WTC11 (cell line): ENCODE results near the gene WWOX.

Experiments used
- CBFB ChIP-seq: sonication (generic); formaldehyde crosslinking; IDR thresholded peaks from 2 replicates; pipeline ENCODE4 v1.8.1; 2022; ENCODE audit warnings: mild to moderate bottlenecking, low read depth, missing genetic modification reagents
- CTCF ChIP-seq: fragments of 200-600 bp; IDR thresholded peaks from 2 replicates; pipeline ENCODE4 v1.8.0; 2022; ENCODE audit warnings: antibody characterized with exemption
- ETV6 ChIP-seq: sonication (generic); formaldehyde crosslinking; IDR thresholded peaks from 2 replicates; pipeline ENCODE4 v1.8.1; 2022; ENCODE audit warnings: mild to moderate bottlenecking, missing genetic modification reagents
- NFYB ChIP-seq: sonication (generic); formaldehyde crosslinking; conservative IDR thresholded peaks from 2 replicates; pipeline ENCODE4 v1.8.0; 2022; ENCODE audit warnings: low read depth, missing genetic modification reagents
- NR2C2 ChIP-seq: sonication (generic); formaldehyde crosslinking; IDR thresholded peaks from 2 replicates; pipeline ENCODE4 v1.8.0; 2022; ENCODE audit warnings: mild to moderate bottlenecking, missing genetic modification reagents
- NR3C1 ChIP-seq: sonication (generic); formaldehyde crosslinking; conservative IDR thresholded peaks from 2 replicates; pipeline ENCODE4 v1.8.1; 2023; ENCODE audit warnings: low read depth, mild to moderate bottlenecking, missing genetic modification reagents
- USF1 ChIP-seq: sonication (generic); formaldehyde crosslinking; IDR thresholded peaks from 2 replicates; pipeline ENCODE4 v1.8.0; 2022; ENCODE audit warnings: mild to moderate bottlenecking, missing genetic modification reagents
- TF ChIP-seq, protein P1 (sequence below): sonication (generic); formaldehyde crosslinking; conservative IDR thresholded peaks from 2 replicates; pipeline ENCODE4 v1.8.1; 2022; ENCODE audit warnings: mild to moderate bottlenecking, missing genetic modification reagents
- TF ChIP-seq, protein P2 (sequence below): sonication (generic); formaldehyde crosslinking; IDR thresholded peaks from 2 replicates; pipeline ENCODE4 v1.8.1; 2022; ENCODE audit warnings: mild to moderate bottlenecking, moderate library complexity, missing genetic modification reagents
- TF ChIP-seq, protein P3 (sequence below): sonication (generic); formaldehyde crosslinking; IDR thresholded peaks from 2 replicates; pipeline ENCODE4 v1.8.1; 2023; ENCODE audit warnings: mild to moderate bottlenecking, moderate library complexity, missing genetic modification reagents

GRCh38 chr16:78189121-78189520, 89.7 kb downstream of the WWOX start:
- TF ChIP-seq CTCF (no peak), CBFB (no peak), USF1 (CRISPR knock-in tag) (no peak), NR3C1 (no peak), NFYB (CRISPR knock-in tag) (no peak), NR2C2 (no peak), ETV6 (CRISPR knock-in tag) (no peak)
- TF ChIP-seq, protein P1, sequence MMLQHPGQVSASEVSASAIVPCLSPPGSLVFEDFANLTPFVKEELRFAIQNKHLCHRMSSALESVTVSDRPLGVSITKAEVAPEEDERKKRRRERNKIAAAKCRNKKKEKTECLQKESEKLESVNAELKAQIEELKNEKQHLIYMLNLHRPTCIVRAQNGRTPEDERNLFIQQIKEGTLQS (CRISPR knock-in tag) = no peak
- TF ChIP-seq, protein P2, sequence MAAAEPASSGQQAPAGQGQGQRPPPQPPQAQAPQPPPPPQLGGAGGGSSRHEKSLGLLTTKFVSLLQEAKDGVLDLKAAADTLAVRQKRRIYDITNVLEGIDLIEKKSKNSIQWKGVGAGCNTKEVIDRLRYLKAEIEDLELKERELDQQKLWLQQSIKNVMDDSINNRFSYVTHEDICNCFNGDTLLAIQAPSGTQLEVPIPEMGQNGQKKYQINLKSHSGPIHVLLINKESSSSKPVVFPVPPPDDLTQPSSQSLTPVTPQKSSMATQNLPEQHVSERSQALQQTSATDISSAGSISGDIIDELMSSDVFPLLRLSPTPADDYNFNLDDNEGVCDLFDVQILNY = no peak
- TF ChIP-seq, protein P3, sequence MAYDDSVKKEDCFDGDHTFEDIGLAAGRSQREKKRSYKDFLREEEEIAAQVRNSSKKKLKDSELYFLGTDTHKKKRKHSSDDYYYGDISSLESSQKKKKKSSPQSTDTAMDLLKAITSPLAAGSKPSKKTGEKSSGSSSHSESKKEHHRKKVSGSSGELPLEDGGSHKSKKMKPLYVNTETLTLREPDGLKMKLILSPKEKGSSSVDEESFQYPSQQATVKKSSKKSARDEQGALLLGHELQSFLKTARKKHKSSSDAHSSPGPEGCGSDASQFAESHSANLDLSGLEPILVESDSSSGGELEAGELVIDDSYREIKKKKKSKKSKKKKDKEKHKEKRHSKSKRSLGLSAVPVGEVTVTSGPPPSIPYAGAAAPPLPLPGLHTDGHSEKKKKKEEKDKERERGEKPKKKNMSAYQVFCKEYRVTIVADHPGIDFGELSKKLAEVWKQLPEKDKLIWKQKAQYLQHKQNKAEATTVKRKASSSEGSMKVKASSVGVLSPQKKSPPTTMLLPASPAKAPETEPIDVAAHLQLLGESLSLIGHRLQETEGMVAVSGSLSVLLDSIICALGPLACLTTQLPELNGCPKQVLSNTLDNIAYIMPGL (CRISPR knock-in tag) = no peak
